ENCODE measurements around the gene OR6X1.

- TF ChIP-seq, protein P1, sequence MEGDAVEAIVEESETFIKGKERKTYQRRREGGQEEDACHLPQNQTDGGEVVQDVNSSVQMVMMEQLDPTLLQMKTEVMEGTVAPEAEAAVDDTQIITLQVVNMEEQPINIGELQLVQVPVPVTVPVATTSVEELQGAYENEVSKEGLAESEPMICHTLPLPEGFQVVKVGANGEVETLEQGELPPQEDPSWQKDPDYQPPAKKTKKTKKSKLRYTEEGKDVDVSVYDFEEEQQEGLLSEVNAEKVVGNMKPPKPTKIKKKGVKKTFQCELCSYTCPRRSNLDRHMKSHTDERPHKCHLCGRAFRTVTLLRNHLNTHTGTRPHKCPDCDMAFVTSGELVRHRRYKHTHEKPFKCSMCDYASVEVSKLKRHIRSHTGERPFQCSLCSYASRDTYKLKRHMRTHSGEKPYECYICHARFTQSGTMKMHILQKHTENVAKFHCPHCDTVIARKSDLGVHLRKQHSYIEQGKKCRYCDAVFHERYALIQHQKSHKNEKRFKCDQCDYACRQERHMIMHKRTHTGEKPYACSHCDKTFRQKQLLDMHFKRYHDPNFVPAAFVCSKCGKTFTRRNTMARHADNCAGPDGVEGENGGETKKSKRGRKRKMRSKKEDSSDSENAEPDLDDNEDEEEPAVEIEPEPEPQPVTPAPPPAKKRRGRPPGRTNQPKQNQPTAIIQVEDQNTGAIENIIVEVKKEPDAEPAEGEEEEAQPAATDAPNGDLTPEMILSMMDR (IDR thresholded peaks at IDR 0.05; ENCODE audit: low read depth, low read length): no peak
- no peak for TF ChIP-seq EZH2phosphoT487 (IDR thresholded peaks at IDR 0.05; ENCODE audit: low read depth)
These were observed 43.2 kb upstream of the OR6X1 start for GRCh38 chr11:123797541-123797940.

Measured in OCI-LY3 (cell line).